Mucosa of rectum (tissue), 2 donors: ENCODE data around the gene AOX1.
"Not testable (repeated sequence)": the region's sequence is repeated elsewhere in the genome, so short reads cannot be mapped to it uniquely, and the experiment has no call there.

Source experiments
- H3K27ac ChIP-seq, 2 donors: one replicate each; pipeline ENCODE4 v1.7.0; 2013; ENCODE audit warnings: inconsistent platforms in 2 of 2, low read depth in 2 of 2, low read length in 2 of 2
- H3K27me3 ChIP-seq, 2 donors: one replicate each; pipeline ENCODE4 v1.7.0; 2013; ENCODE audit warnings: low read length in 2 of 2; ENCODE audit not compliant: control insufficient read depth in 2 of 2, insufficient read depth in 2 of 2
- H3K36me3 ChIP-seq, 2 donors: one replicate each; pipeline ENCODE4 v1.7.0; 2013; ENCODE audit warnings: low read length in 2 of 2; ENCODE audit not compliant: control insufficient read depth in 2 of 2, insufficient read depth in 2 of 2
- H3K4me1 ChIP-seq, 2 donors: one replicate each; pipeline ENCODE4 v1.7.0; 2013; ENCODE audit warnings: low read length in 2 of 2, mild to moderate bottlenecking in 1 of 2; ENCODE audit not compliant: control insufficient read depth in 2 of 2, insufficient read depth in 2 of 2
- H3K4me3 ChIP-seq, 2 donors: one replicate each; pipeline ENCODE4 v1.7.0; 2013; ENCODE audit warnings: low read length in 2 of 2
- H3K9ac ChIP-seq, 2 donors: one replicate each; pipeline ENCODE4 v1.7.0; 2013; ENCODE audit warnings: low read length in 2 of 2, low read depth in 1 of 2, mild to moderate bottlenecking in 1 of 2
- H3K9me3 ChIP-seq, 2 donors: one replicate each; pipeline ENCODE4 v1.7.0; 2013; ENCODE audit warnings: low read length in 2 of 2; ENCODE audit not compliant: control insufficient read depth in 2 of 2
- donor health status: healthy.
- donor health status: Normal muscosa, but diverticular disease.

The AOX1 gene

GRCh38 chr2:200600549-200601225 is 14.9 kb downstream of the AOX1 start:
- Histone ChIP-seq H3K4me1 (peaks cover 5 to 6% of the 10 kb centered on the region in 2 donors), H3K36me3 (no peaks in the 10 kb centered on the region), H3K9ac (no peak overlapping the region), H3K27me3 (no peaks in the 10 kb centered on the region), H3K4me3 (no peak overlapping the region), H3K9me3 (no peaks in the 10 kb centered on the region), H3K27ac (no peak overlapping the region)

GRCh38 chr2:200602584-200602983 is 16.8 kb downstream of the AOX1 start:
- Histone ChIP-seq H3K9ac (no peak overlapping the region), H3K27me3 (no peaks in the 10 kb centered on the region), H3K9me3 (no peaks in the 10 kb centered on the region), H3K36me3 (no peaks in the 10 kb centered on the region), H3K27ac (no peak overlapping the region), H3K4me1 (peaks cover 0 to 2% of the 10 kb centered on the region in 2 donors), H3K4me3 (no peak overlapping the region)

GRCh38 chr2:200603972-200604371 is 18.2 kb downstream of the AOX1 start:
- Histone ChIP-seq H3K27ac (no peak overlapping the region), H3K27me3 (no peaks in the 10 kb centered on the region), H3K4me1 (peaks cover 0 to 2% of the 10 kb centered on the region in 2 donors), H3K4me3 (no peak overlapping the region), H3K9ac (no peak overlapping the region), H3K36me3 (no peaks in the 10 kb centered on the region), H3K9me3 (no peaks in the 10 kb centered on the region)

- H3K9ac ChIP-seq: no peak overlapping the region
- H3K36me3 ChIP-seq: no peaks in the 10 kb centered on the region
- no peak overlapping the region for H3K4me3 ChIP-seq
- H3K27ac ChIP-seq: no peak overlapping the region
- H3K4me1 ChIP-seq: peaks cover 0 to 2% of the 10 kb centered on the region in 2 donors
- H3K27me3 ChIP-seq: no peaks in the 10 kb centered on the region
- no peaks in the 10 kb centered on the region for H3K9me3 ChIP-seq
Measured at GRCh38 chr2:200604571-200605255, 18.9 kb downstream of the AOX1 start.

- Histone ChIP-seq H3K4me1 (no peaks in the 10 kb centered on the region), H3K36me3 (no peaks in the 10 kb centered on the region), H3K27me3 (no peaks in the 10 kb centered on the region), H3K4me3 (no peak overlapping the region), H3K9ac (no peak overlapping the region), H3K9me3 (no peaks in the 10 kb centered on the region), H3K27ac (no peak overlapping the region)
Measured at GRCh38 chr2:200608341-200609027, 22.7 kb downstream of the AOX1 start.

- no peaks in the 10 kb centered on the region for H3K36me3 ChIP-seq
- H3K9ac ChIP-seq: no peak overlapping the region
- H3K4me1 ChIP-seq: no peaks in the 10 kb centered on the region
- no peaks in the 10 kb centered on the region for H3K27me3 ChIP-seq
- H3K27ac ChIP-seq: no peak overlapping the region
- no peaks in the 10 kb centered on the region for H3K9me3 ChIP-seq
- no peak overlapping the region for H3K4me3 ChIP-seq
Measured at GRCh38 chr2:200609028-200609614, 23.3 kb downstream of the AOX1 start.

GRCh38 chr2:200610217-200610616 is 24.4 kb downstream of the AOX1 start:
- H3K9ac ChIP-seq, H3K27ac ChIP-seq, H3K4me1 ChIP-seq, H3K9me3 ChIP-seq, H3K36me3 ChIP-seq, H3K4me3 ChIP-seq, H3K27me3 ChIP-seq: not testable (repeated sequence)

GRCh38 chr2:200613692-200614091 is 27.9 kb downstream of the AOX1 start:
- H3K9ac ChIP-seq: no peak overlapping the region
- H3K4me3 ChIP-seq: no peak overlapping the region
- no peaks in the 10 kb centered on the region for H3K4me1 ChIP-seq
- no peaks in the 10 kb centered on the region for H3K9me3 ChIP-seq
- no peaks in the 10 kb centered on the region for H3K27me3 ChIP-seq
- H3K36me3 ChIP-seq: no peaks in the 10 kb centered on the region
- H3K27ac ChIP-seq: no peak overlapping the region

GRCh38 chr2:200614249-200614648 is 28.4 kb downstream of the AOX1 start:
- no peaks in the 10 kb centered on the region for H3K36me3 ChIP-seq
- no peak overlapping the region for H3K27ac ChIP-seq
- H3K27me3 ChIP-seq: no peaks in the 10 kb centered on the region
- no peaks in the 10 kb centered on the region for H3K9me3 ChIP-seq
- H3K9ac ChIP-seq: no peak overlapping the region
- H3K4me1 ChIP-seq: no peaks in the 10 kb centered on the region
- H3K4me3 ChIP-seq: no peak overlapping the region

GRCh38 chr2:200615247-200615646 is 29.4 kb downstream of the AOX1 start:
- Histone ChIP-seq H3K4me1 (no peaks in the 10 kb centered on the region), H3K27me3 (no peaks in the 10 kb centered on the region), H3K9ac (no peak overlapping the region), H3K4me3 (no peak overlapping the region), H3K9me3 (no peaks in the 10 kb centered on the region), H3K27ac (no peak overlapping the region), H3K36me3 (no peaks in the 10 kb centered on the region)
